Measurements from ENCODE around the gene ROCK2. TPM values are rescaled to one million over a fixed set of nuclear protein-coding genes. Genes with fewer than 3 reads are reported as not detected.

The ROCK2 gene
- total and polyA plus RNA-seq, 2 of the 13 experiments (the other 11 are each of a cell fraction or from before 2014, with no cell fraction given), result 38.1 to 119 TPM

GRCh38 chr2:11387843-11388242, 43.4 kb upstream of the ROCK2 start (continued):
- TF ChIP-seq AKAP8 (CRISPR knock-in tag; IDR thresholded peaks at IDR 0.05) (no peak), TP53 (CRISPR knock-in tag; conservative IDR thresholded peaks at IDR 0.05) (no peak), HHEX (CRISPR knock-in tag; IDR thresholded peaks at IDR 0.05) (peak; percentile 57; the same call in 1 of the 2 replicates), PHB2 (IDR thresholded peaks at IDR 0.05; ENCODE audit: partially characterized antibody) (no peak), ZNF337 (CRISPR knock-in tag; IDR thresholded peaks at IDR 0.05; ENCODE audit: borderline replicate concordance, low read depth) (no peak), ZBTB26 (CRISPR knock-in tag; IDR thresholded peaks at IDR 0.05; ENCODE audit: borderline replicate concordance) (no peak), ZBTB44 (CRISPR knock-in tag; IDR thresholded peaks at IDR 0.05) (no peak), ZNF782 (CRISPR knock-in tag; IDR thresholded peaks at IDR 0.05; ENCODE audit: borderline replicate concordance) (no peak), SIN3A (IDR thresholded peaks at IDR 0.05; ENCODE audit: borderline replicate concordance, low read depth, low read length) (no peak), ZFP1 (CRISPR knock-in tag; IDR thresholded peaks at IDR 0.05) (no peak), ATM (IDR thresholded peaks at IDR 0.05; ENCODE audit: borderline replicate concordance) (no peak), ZNF530 (CRISPR knock-in tag; IDR thresholded peaks at IDR 0.05; ENCODE audit: low read depth) (no peak), ZNF891 (CRISPR knock-in tag; IDR thresholded peaks at IDR 0.05) (no peak), EED (CRISPR knock-in tag; IDR thresholded peaks at IDR 0.05) (no peak), HDAC2 (CRISPR knock-in tag; IDR thresholded peaks at IDR 0.05) (peak; percentile 81), YEATS2 (CRISPR knock-in tag; IDR thresholded peaks at IDR 0.05; ENCODE audit: borderline replicate concordance) (no peak), TARDBP (CRISPR knock-in tag; IDR thresholded peaks at IDR 0.05) (peak; percentile 87), ZNF33B (CRISPR knock-in tag; IDR thresholded peaks at IDR 0.05) (no peak), KDM3A (CRISPR knock-in tag; IDR thresholded peaks at IDR 0.05; ENCODE audit: low read depth) (no peak), MAFG (CRISPR knock-in tag; IDR thresholded peaks at IDR 0.05) (no peak), ZMAT3 (CRISPR knock-in tag; conservative IDR thresholded peaks at IDR 0.05) (no peak), DNMT1 (CRISPR knock-in tag; IDR thresholded peaks at IDR 0.05) (no peak), ZNF792 (CRISPR knock-in tag; IDR thresholded peaks at IDR 0.05) (0 out of 2 replicates have a peak, but pooled peaks have one; percentile 27), BRCA1 (CRISPR knock-in tag; IDR thresholded peaks at IDR 0.05) (no peak), ZFP36 (IDR thresholded peaks at IDR 0.05; ENCODE audit: borderline replicate concordance, low read depth, low read length, partially characterized antibody) (no peak), ISX (CRISPR knock-in tag; conservative IDR thresholded peaks at IDR 0.05) (no peak), RCOR2 (CRISPR knock-in tag; IDR thresholded peaks at IDR 0.05) (peak; percentile 78), ZNF609 (CRISPR knock-in tag; IDR thresholded peaks at IDR 0.05; ENCODE audit: borderline replicate concordance) (peak; percentile 95)

Data from HepG2 (cell line).